HEK293 (cell line): ENCODE results near the gene ENKUR.

ENCODE experiments used
- CTCF ChIA-PET: fragments of 350-600 bp; formaldehyde crosslinking; extraction: SDS; loops from one replicate; lab custom pipeline; 2021; ENCODE audit warnings: antibody characterized with exemption; lab: Yijun Ruan, JAX
- POLR2A ChIA-PET: fragments of 300-600 bp; formaldehyde crosslinking; extraction: SDS; loops from one replicate; lab custom pipeline; 2020; ENCODE audit warnings: antibody characterized with exemption, inconsistent platforms; lab: Yijun Ruan, JAX
- H3K27ac ChIP-seq: fragments of 200-500 bp; sonication (Bioruptor generic); 2 replicates; pipeline ENCODE4 v1.5.1; 2014; ENCODE audit warnings: low read depth, low read length, control low read depth, inconsistent platforms; ENCODE audit errors: extremely low read depth
- H3K36me3 ChIP-seq, 2 experiments: fragments of 200-500 bp in 1 of 2; sonication (Bioruptor generic) in 1 of 2; 1 replicate in 1 of 2; 2 replicates in 1 of 2; pipeline ENCODE4 v1.5.1; 2014 to 2017; ENCODE audit warnings: inconsistent platforms in 2 of 2, low read length in 2 of 2; ENCODE audit not compliant: control insufficient read depth in 2 of 2, insufficient read depth in 1 of 2
- H3K4me1 ChIP-seq: fragments of 200-500 bp; sonication (Bioruptor generic); 2 replicates; pipeline ENCODE4 v1.5.1; 2014; ENCODE audit warnings: mild to moderate bottlenecking, low read length, inconsistent platforms; ENCODE audit not compliant: control insufficient read depth, insufficient read depth
- H3K4me3 ChIP-seq: 2 replicates; pipeline ENCODE4 v1.5.1; 2011; ENCODE audit warnings: low read depth, mild to moderate bottlenecking, control low read depth, low read length, moderate library complexity
- H3K9me3 ChIP-seq: fragments of 200-500 bp; sonication (Bioruptor generic); 2 replicates; pipeline ENCODE4 v1.5.1; 2014; ENCODE audit warnings: low read depth, low read length, inconsistent platforms; ENCODE audit not compliant: control insufficient read depth, insufficient read depth
- BCL11A ChIP-seq: fragments of 450-650 bp; formaldehyde crosslinking; IDR thresholded peaks from 2 replicates; pipeline ENCODE4 v1.5.1; 2016; ENCODE audit warnings: low read depth, missing biosample characterization, missing genetic modification characterization
- BCL11B ChIP-seq: fragments of 450-650 bp; formaldehyde crosslinking; IDR thresholded peaks from 2 replicates; pipeline ENCODE4 v1.5.1; 2016; ENCODE audit warnings: low read depth, missing biosample characterization, missing genetic modification characterization
- EGR2 ChIP-seq: fragments of 450-650 bp; formaldehyde crosslinking; IDR thresholded peaks from 2 replicates; pipeline ENCODE4 v1.5.1; 2016; ENCODE audit warnings: low read depth, missing biosample characterization, missing genetic modification characterization
- GLI2 ChIP-seq: fragments of 450-650 bp; formaldehyde crosslinking; IDR thresholded peaks from 2 replicates; pipeline ENCODE4; 2017; ENCODE audit warnings: missing biosample characterization, missing genetic modification characterization, low read depth, borderline replicate concordance
- GLIS2 ChIP-seq: fragments of 450-650 bp; formaldehyde crosslinking; IDR thresholded peaks from 2 replicates; pipeline ENCODE4 v1.5.1; 2016; ENCODE audit warnings: missing biosample characterization, missing genetic modification characterization
- KLF16 ChIP-seq: fragments of 450-650 bp; formaldehyde crosslinking; IDR thresholded peaks from 2 replicates; pipeline ENCODE4 v1.5.1; 2017; ENCODE audit warnings: missing biosample characterization, missing genetic modification characterization
- KLF7 ChIP-seq: fragments of 450-650 bp; formaldehyde crosslinking; IDR thresholded peaks from 2 replicates; pipeline ENCODE4 v1.5.1; 2016; ENCODE audit warnings: missing biosample characterization, missing genetic modification characterization, borderline replicate concordance
- KLF9 ChIP-seq: fragments of 450-650 bp; formaldehyde crosslinking; IDR thresholded peaks from 2 replicates; pipeline ENCODE4 v1.5.1; 2016; ENCODE audit warnings: missing biosample characterization, missing genetic modification characterization, low read depth
- OVOL3 ChIP-seq: fragments of 450-650 bp; formaldehyde crosslinking; IDR thresholded peaks from 2 replicates; pipeline ENCODE4 v1.5.1; 2016; ENCODE audit warnings: missing biosample characterization, missing genetic modification characterization
- SP3 ChIP-seq: fragments of 450-650 bp; formaldehyde crosslinking; IDR thresholded peaks from 2 replicates; pipeline ENCODE4 v1.5.1; 2016; ENCODE audit warnings: missing biosample characterization, missing genetic modification characterization
- YY1 ChIP-seq: fragments of 450-650 bp; formaldehyde crosslinking; IDR thresholded peaks from 2 replicates; pipeline ENCODE4 v1.5.1; 2018; ENCODE audit warnings: missing biosample characterization, missing genetic modification characterization
- ZIC2 ChIP-seq: fragments of 450-650 bp; formaldehyde crosslinking; IDR thresholded peaks from 2 replicates; pipeline ENCODE4 v1.5.1; 2016; ENCODE audit warnings: missing biosample characterization, missing genetic modification characterization
- ZNF114 ChIP-seq: fragments of 450-650 bp; formaldehyde crosslinking; IDR thresholded peaks from 2 replicates; pipeline ENCODE4 v1.5.0; 2017; ENCODE audit warnings: missing biosample characterization, missing genetic modification characterization
- ZNF121 ChIP-seq: fragments of 450-650 bp; formaldehyde crosslinking; IDR thresholded peaks from 2 replicates; pipeline ENCODE4 v1.5.1; 2016; ENCODE audit warnings: missing biosample characterization, missing genetic modification characterization
- ZNF16 ChIP-seq: fragments of 450-650 bp; formaldehyde crosslinking; IDR thresholded peaks from 2 replicates; pipeline ENCODE4 v1.5.1; 2016; ENCODE audit warnings: low read depth, missing biosample characterization, missing genetic modification characterization
- ZNF175 ChIP-seq: fragments of 450-650 bp; formaldehyde crosslinking; IDR thresholded peaks from 2 replicates; pipeline ENCODE4 v1.5.1; 2016; ENCODE audit warnings: missing biosample characterization, missing genetic modification characterization
- ZNF211 ChIP-seq: fragments of 450-650 bp; formaldehyde crosslinking; IDR thresholded peaks from 2 replicates; pipeline ENCODE4 v1.5.1; 2016; ENCODE audit warnings: low read depth, missing biosample characterization, missing genetic modification characterization
- ZNF223 ChIP-seq: fragments of 450-650 bp; formaldehyde crosslinking; IDR thresholded peaks from 2 replicates; pipeline ENCODE4 v1.5.1; 2016; ENCODE audit warnings: missing biosample characterization, missing genetic modification characterization
- ZNF274 ChIP-seq, 2 experiments: fragments of 200-500 bp in 1 of 2; fragments of 450-650 bp in 1 of 2; sonication (Bioruptor generic) in 1 of 2; formaldehyde crosslinking in 1 of 2; IDR thresholded peaks; 2 replicates each; pipeline versions ENCODE4 v1.5.1 to v1.6.1; 2014 to 2016; ENCODE audit warnings: borderline replicate concordance in 1 of 2, inconsistent platforms in 1 of 2, low read length in 1 of 2, missing biosample characterization in 1 of 2, missing genetic modification characterization in 1 of 2
- ZNF335 ChIP-seq: fragments of 450-650 bp; formaldehyde crosslinking; conservative IDR thresholded peaks from 2 replicates; pipeline ENCODE4 v1.5.1; 2016; ENCODE audit warnings: missing biosample characterization, missing genetic modification characterization
- ZNF350 ChIP-seq: fragments of 450-650 bp; formaldehyde crosslinking; IDR thresholded peaks from 2 replicates; pipeline ENCODE4 v1.5.0; 2017; ENCODE audit warnings: missing biosample characterization, mild to moderate bottlenecking, missing genetic modification characterization
- ZNF354C ChIP-seq: fragments of 450-650 bp; formaldehyde crosslinking; IDR thresholded peaks from 2 replicates; pipeline ENCODE4 v1.5.1; 2016; ENCODE audit warnings: missing biosample characterization, missing genetic modification characterization, low read depth, borderline replicate concordance
- ZNF404 ChIP-seq: fragments of 450-650 bp; formaldehyde crosslinking; IDR thresholded peaks from 2 replicates; pipeline ENCODE4 v1.5.1; 2017; ENCODE audit warnings: missing biosample characterization, missing genetic modification characterization
- ZNF416 ChIP-seq: fragments of 450-650 bp; formaldehyde crosslinking; IDR thresholded peaks from 2 replicates; pipeline ENCODE4 v1.5.1; 2016; ENCODE audit warnings: missing biosample characterization, missing genetic modification characterization
- ZNF501 ChIP-seq: fragments of 450-650 bp; formaldehyde crosslinking; IDR thresholded peaks from 2 replicates; pipeline ENCODE4 v1.5.1; 2016; ENCODE audit warnings: missing biosample characterization, missing genetic modification characterization
- ZNF521 ChIP-seq: fragments of 450-650 bp; formaldehyde crosslinking; IDR thresholded peaks from 2 replicates; pipeline ENCODE4 v1.5.1; 2017; ENCODE audit warnings: missing biosample characterization, mild to moderate bottlenecking, missing genetic modification characterization
- ZNF530 ChIP-seq: fragments of 450-650 bp; formaldehyde crosslinking; IDR thresholded peaks from 2 replicates; pipeline ENCODE4 v1.5.1; 2016; ENCODE audit warnings: low read depth, missing biosample characterization, missing genetic modification characterization
- ZNF555 ChIP-seq: fragments of 450-650 bp; formaldehyde crosslinking; conservative IDR thresholded peaks from 2 replicates; pipeline ENCODE4 v1.5.1; 2017; ENCODE audit warnings: missing biosample characterization, mild to moderate bottlenecking, missing genetic modification characterization, inconsistent platforms
- ZNF600 ChIP-seq: fragments of 450-650 bp; formaldehyde crosslinking; IDR thresholded peaks from 2 replicates; pipeline ENCODE4 v1.5.1; 2016; ENCODE audit warnings: missing biosample characterization, missing genetic modification characterization
- ZNF629 ChIP-seq: fragments of 450-650 bp; formaldehyde crosslinking; IDR thresholded peaks from 2 replicates; pipeline ENCODE4 v1.5.1; 2017; ENCODE audit warnings: missing biosample characterization, missing genetic modification characterization
- ZNF692 ChIP-seq: fragments of 450-650 bp; formaldehyde crosslinking; IDR thresholded peaks from 2 replicates; pipeline ENCODE4 v1.5.1; 2016; ENCODE audit warnings: missing biosample characterization, missing genetic modification characterization
- ZNF785 ChIP-seq: fragments of 450-650 bp; formaldehyde crosslinking; IDR thresholded peaks from 2 replicates; pipeline ENCODE4 v1.5.1; 2016; ENCODE audit warnings: missing biosample characterization, missing genetic modification characterization
- ZXDB ChIP-seq: fragments of 450-650 bp; formaldehyde crosslinking; IDR thresholded peaks from 2 replicates; pipeline ENCODE4 v1.5.1; 2016; ENCODE audit warnings: missing biosample characterization, missing genetic modification characterization
- TF ChIP-seq, protein P1 (sequence below): fragments of 450-650 bp; formaldehyde crosslinking; IDR thresholded peaks from 2 replicates; pipeline ENCODE4 v1.5.1; 2016; ENCODE audit warnings: missing biosample characterization, missing genetic modification characterization
- TF ChIP-seq, protein P2 (sequence below): fragments of 450-650 bp; formaldehyde crosslinking; IDR thresholded peaks from 2 replicates; pipeline ENCODE4 v1.5.1; 2017; ENCODE audit warnings: missing biosample characterization, missing genetic modification characterization

Gene ENKUR

DNA sequence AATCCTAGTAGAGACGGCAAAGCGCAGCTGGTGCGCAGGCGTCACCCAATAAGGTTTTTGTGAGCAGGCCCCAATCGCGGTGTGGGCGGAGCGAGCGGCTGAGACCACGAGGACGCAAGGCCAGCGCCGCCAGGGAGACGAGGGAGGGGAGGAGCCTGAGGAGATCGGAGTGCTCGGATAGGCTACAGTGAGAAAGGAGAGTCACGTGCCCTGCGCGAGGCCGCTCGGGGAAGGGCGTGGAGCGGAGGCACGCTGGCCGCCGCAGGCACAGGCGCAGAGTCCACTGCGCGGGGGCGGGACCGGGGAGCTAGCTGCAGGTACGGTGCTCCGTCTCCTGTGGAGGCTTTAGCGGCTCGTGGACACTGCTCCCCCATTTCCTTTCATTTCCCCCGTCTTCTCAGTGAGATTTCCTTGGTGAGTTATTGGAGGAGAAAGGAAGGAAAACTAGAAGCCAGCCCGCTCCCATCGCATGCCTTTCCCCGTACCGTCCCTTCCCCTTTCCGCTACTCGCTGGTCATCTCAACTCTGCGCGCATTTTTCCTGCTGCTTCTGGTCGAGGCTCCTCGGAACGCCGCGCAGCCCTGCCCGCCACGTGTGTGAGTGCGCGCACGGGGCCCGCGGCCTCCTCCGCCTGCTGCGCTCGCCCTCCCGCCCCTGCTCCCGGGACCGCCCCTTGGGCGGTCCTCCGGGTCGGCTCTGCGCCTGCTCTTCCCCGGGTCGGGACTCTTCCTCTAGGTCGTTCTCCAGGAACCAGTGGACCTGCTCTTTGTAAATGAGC lies 607 bp upstream of the ENKUR start, which contains the start of gene THNSL1:
THNSL1 (plus strand) TSS at position 237 of the 778 bp plus-strand sequence. CDS start 6,612 bp downstream, outside the sequence.
- Histone ChIP-seq H3K9me3 (no peaks in the 10 kb centered on the region), H3K4me1 (no peaks in the 10 kb centered on the region), H3K27ac (peak within 1 kb of the TSS; percentile 79), H3K36me3 (no peaks in the 10 kb centered on the region), H3K4me3 (peak within 1 kb of the TSS; percentile 58)
- CTCF ChIA-PET = interaction anchor here (0.7 to 1.1 kb wide), 4 partner anchors 65 to 168 kb away, joined by 3 to 5 read pairs (median 3); no protein-coding TSS in a partner anchor
- POLR2A ChIA-PET = no interaction called here
- TF ChIP-seq BCL11A = peak; percentile 85; the same call in 1 of the 2 replicates
- TF ChIP-seq ZNF555 (tag by site-specific recombination) = no peak
- TF ChIP-seq ZNF600 (tag by site-specific recombination) = peak; percentile 75; the same call in 1 of the 2 replicates
- TF ChIP-seq ZNF274 (IDR thresholded peaks at IDR 0.05; ENCODE audit: low read length) = no peak
- TF ChIP-seq ZNF274 (tag by site-specific recombination; IDR thresholded peaks at IDR 0.05; ENCODE audit: borderline replicate concordance) = no peak
- TF ChIP-seq OVOL3 (tag by site-specific recombination) = no peak
- peak; percentile 94 for TF ChIP-seq KLF16 (tag by site-specific recombination)
- no peak for TF ChIP-seq ZNF521 (tag by site-specific recombination)
- TF ChIP-seq ZNF223 (tag by site-specific recombination) = 0 out of 2 replicates have a peak, but pooled peaks have one; percentile 44
- 0 out of 2 replicates have a peak, but pooled peaks have one; percentile 47 for TF ChIP-seq YY1 (tag by site-specific recombination)
- TF ChIP-seq ZNF114 (tag by site-specific recombination) = no peak
- TF ChIP-seq ZNF335 (tag by site-specific recombination) = peak; percentile 90
- TF ChIP-seq, protein P1, sequence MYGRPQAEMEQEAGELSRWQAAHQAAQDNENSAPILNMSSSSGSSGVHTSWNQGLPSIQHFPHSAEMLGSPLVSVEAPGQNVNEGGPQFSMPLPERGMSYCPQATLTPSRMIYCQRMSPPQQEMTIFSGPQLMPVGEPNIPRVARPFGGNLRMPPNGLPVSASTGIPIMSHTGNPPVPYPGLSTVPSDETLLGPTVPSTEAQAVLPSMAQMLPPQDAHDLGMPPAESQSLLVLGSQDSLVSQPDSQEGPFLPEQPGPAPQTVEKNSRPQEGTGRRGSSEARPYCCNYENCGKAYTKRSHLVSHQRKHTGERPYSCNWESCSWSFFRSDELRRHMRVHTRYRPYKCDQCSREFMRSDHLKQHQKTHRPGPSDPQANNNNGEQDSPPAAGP (tag by site-specific recombination) = peak; percentile 92
- no peak for TF ChIP-seq ZNF175
- no peak; the same call in 1 of the 2 replicates for TF ChIP-seq BCL11B (tag by site-specific recombination)
- TF ChIP-seq ZXDB (tag by site-specific recombination) = peak; percentile 98
- TF ChIP-seq ZNF501 (tag by site-specific recombination) = peak; percentile 97
- peak; percentile 77; the same call in 1 of the 2 replicates for TF ChIP-seq GLIS2
- no peak for TF ChIP-seq GLI2 (tag by site-specific recombination)
- peak; percentile 68 for TF ChIP-seq ZNF629 (tag by site-specific recombination)
- TF ChIP-seq ZNF785 = no peak
- TF ChIP-seq SP3 (tag by site-specific recombination) = peak; percentile 87
- TF ChIP-seq ZNF211 = no peak
- TF ChIP-seq, protein P2, sequence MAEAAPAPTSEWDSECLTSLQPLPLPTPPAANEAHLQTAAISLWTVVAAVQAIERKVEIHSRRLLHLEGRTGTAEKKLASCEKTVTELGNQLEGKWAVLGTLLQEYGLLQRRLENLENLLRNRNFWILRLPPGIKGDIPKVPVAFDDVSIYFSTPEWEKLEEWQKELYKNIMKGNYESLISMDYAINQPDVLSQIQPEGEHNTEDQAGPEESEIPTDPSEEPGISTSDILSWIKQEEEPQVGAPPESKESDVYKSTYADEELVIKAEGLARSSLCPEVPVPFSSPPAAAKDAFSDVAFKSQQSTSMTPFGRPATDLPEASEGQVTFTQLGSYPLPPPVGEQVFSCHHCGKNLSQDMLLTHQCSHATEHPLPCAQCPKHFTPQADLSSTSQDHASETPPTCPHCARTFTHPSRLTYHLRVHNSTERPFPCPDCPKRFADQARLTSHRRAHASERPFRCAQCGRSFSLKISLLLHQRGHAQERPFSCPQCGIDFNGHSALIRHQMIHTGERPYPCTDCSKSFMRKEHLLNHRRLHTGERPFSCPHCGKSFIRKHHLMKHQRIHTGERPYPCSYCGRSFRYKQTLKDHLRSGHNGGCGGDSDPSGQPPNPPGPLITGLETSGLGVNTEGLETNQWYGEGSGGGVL (tag by site-specific recombination) = peak; percentile 62
- TF ChIP-seq ZNF350 (tag by site-specific recombination) = no peak
- TF ChIP-seq KLF7 = 0 out of 2 replicates have a peak, but pooled peaks have one; percentile 28
- peak; percentile 98 for TF ChIP-seq ZNF692
- no peak for TF ChIP-seq ZNF416 (tag by site-specific recombination)
- TF ChIP-seq ZNF121 (tag by site-specific recombination) = 0 out of 2 replicates have a peak, but pooled peaks have one; percentile 26
- no peak for TF ChIP-seq ZNF530 (tag by site-specific recombination)
- no peak; the same call in 1 of the 2 replicates for TF ChIP-seq ZNF16
- peak; percentile 66 for TF ChIP-seq EGR2 (tag by site-specific recombination)
- peak; percentile 91 for TF ChIP-seq KLF9 (tag by site-specific recombination)
- no peak for TF ChIP-seq ZNF404 (tag by site-specific recombination)
- TF ChIP-seq ZIC2 (tag by site-specific recombination) = peak; percentile 61
- no peak for TF ChIP-seq ZNF354C
